ENCODE measurements around the gene USP3.

Gene USP3, protein sequence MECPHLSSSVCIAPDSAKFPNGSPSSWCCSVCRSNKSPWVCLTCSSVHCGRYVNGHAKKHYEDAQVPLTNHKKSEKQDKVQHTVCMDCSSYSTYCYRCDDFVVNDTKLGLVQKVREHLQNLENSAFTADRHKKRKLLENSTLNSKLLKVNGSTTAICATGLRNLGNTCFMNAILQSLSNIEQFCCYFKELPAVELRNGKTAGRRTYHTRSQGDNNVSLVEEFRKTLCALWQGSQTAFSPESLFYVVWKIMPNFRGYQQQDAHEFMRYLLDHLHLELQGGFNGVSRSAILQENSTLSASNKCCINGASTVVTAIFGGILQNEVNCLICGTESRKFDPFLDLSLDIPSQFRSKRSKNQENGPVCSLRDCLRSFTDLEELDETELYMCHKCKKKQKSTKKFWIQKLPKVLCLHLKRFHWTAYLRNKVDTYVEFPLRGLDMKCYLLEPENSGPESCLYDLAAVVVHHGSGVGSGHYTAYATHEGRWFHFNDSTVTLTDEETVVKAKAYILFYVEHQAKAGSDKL
- 22.2 to 111 (median 64.3) reads per million in 17 experiments for total RNA-seq

- DNase-seq: peak; percentile 96 to 98 (median 98)
Observed at GRCh38 chr15:63504247-63504978, at the start of gene USP3. Gene USP3 (plus strand): TSS chr15:63504593. CDS start chr15:63504740, 147 bp downstream.

GRCh38 chr15:63456258-63456657 lies 48.1 kb upstream of the USP3 start:
- peak; percentile 70 to 88 (median 76) for DNase-seq

DNA sequence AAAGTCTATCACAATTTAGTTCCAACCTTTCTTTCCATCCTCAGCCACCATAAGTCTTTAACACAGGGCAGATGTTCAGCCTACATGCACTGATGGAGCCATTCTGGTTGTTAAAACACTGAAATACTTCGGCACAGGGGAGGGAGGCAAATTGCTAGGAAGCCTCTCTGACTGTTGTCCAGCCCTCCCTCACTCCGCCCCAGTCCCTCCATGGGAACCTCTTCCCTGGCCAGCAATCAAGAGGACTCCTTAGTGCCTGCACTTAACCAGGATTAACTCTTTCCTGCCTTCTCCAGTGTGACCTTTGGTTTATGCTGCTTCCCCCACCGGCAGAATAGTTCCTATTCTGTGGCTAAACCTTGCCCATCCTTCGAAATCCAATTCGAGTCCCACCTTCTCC lies 47.0 kb upstream of the USP3 start:
- no peak for DNase-seq

DNA sequence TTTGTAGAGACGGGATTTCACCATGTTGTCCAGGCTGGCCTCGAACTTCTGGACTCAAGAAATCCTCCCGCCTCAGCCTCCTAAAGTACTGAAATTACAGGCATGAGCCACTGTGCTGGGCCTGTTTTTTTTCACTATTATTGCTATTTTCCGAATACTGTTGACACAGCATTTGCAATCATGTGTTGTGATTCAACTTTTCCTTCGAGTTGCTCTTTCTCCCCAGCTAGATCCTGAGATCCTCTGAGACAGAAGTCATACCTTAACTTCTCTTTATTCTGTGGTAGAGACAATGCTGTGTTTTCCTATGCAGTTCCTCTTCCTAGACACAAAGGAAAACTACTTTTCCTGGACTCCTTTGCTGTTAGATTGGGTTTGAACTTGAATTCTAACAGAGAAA lies 46.4 kb upstream of the USP3 start:
- peak; percentile 54 to 84 (median 73) for DNase-seq

GRCh38 chr15:63458794-63459395 lies 45.5 kb upstream of the USP3 start:
- DNase-seq: no peak

DNA sequence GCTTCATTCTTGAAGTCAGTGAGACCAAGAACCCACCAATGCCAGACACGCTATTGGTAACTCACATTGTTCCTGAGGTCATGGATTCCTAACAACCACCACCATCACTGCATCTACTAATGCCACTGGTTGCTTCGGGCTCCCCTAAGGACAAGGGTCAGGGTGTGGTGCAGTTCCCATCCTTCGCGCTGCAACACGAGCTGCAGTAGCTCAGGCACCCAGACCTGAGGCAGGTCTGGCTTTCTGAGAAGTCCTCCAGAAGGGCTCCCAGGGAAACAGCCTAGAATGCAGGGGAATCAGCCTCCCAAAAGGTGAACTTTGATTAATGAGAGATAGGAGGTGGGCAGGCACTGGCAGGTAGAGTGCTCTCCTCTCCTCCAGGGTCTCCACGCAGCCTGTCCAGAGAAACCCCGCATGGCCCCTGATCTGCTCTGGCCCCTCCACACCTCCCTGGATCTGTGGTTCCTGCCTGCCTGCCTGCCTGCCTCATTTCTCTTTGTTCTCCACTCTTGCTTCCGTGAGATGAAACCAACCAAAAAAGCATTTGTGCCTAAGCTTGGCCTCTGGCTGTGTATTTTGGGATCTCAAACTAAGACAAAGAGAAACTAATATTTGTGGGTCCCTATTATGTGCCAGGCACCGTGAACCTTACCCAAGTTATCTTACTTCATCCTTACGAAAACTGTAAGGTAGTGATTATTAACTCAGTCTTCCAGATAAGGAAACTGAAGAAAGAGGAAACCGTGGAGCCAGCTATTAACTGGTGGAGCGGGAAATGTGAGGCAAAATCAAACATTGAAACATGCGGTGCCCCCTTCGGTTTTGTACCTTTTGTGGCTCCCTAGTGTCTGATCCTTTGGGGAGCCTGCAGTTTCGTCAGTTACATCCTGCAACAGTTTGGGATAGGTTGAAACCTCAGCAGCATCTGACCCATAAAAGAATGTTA lies 43.9 kb upstream of the USP3 start:
- peak in 1 of 4 experiments; percentile 19 for DNase-seq

DNA sequence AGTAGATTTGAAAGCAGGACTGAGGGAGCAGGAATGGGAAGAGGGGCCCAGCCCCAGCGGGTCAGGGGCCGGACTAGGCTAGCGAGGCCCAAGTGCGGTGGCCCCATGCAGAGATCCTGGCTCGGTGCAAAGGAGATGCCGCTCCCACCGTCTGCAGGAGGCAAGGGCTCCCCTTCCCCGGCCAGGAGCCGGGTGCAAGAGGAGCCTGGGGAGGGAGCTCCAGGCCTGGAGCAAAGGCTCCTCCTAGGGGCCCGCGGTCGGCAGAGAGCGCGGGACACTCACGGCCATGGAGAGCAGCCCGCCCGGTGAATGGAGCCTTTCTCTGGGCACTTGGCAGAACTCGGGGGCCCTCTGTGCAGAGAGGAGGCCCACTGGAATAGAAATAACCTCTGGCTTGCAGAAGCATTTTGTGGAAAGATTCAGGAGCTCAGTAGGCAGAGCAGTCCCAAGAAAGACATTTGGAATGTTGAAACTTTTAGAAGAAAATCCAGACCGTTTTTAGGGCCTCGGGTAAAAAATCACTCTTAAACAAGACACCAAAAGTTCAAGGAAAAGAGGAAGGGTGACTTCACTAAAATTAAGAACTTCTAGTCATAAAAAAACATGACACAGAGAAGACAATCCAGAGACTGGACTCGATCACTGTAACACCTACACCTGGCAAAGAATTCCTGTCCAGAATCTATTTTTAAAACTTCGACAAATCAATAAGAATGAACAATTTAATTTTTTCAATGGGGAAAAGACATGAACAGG lies 43.0 kb upstream of the USP3 start:
- peak in 2 of 4 experiments; percentile 45 to 63 for DNase-seq

GRCh38 chr15:63462088-63462487 lies 42.3 kb upstream of the USP3 start:
- no peak for DNase-seq

- no peak for DNase-seq
Observed at GRCh38 chr15:63463036-63463435, 41.4 kb upstream of the USP3 start.

GRCh38 chr15:63463793-63464192 lies 40.6 kb upstream of the USP3 start:
- no peak for DNase-seq

GRCh38 chr15:63465104-63465503 lies 39.3 kb upstream of the USP3 start:
- no peak for DNase-seq

- DNase-seq: peak; percentile 76 to 85 (median 80)
Observed at GRCh38 chr15:63466378-63467192, 37.8 kb upstream of the USP3 start.

GRCh38 chr15:63469190-63469589 lies 35.2 kb upstream of the USP3 start:
- no peak for DNase-seq

DNA sequence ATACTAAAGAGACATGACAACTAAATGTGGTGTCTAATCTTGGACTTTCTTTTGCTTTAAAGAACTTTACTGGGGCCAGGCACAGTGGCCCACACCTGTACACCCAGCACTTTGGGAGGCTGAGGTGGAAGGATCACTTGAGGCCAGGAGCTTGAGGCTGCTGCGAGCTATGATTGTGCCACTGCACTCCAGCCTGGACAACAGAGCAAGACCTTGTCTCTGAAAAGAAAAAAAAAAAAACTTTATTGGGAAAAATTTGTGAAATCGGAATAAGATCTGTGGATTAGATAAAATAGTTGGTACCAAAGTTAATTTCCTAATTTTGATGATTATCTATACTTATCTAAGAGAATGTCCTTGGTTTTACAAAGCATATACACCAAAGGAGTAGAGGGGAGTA lies 34.4 kb upstream of the USP3 start:
- no peak for DNase-seq

DNA sequence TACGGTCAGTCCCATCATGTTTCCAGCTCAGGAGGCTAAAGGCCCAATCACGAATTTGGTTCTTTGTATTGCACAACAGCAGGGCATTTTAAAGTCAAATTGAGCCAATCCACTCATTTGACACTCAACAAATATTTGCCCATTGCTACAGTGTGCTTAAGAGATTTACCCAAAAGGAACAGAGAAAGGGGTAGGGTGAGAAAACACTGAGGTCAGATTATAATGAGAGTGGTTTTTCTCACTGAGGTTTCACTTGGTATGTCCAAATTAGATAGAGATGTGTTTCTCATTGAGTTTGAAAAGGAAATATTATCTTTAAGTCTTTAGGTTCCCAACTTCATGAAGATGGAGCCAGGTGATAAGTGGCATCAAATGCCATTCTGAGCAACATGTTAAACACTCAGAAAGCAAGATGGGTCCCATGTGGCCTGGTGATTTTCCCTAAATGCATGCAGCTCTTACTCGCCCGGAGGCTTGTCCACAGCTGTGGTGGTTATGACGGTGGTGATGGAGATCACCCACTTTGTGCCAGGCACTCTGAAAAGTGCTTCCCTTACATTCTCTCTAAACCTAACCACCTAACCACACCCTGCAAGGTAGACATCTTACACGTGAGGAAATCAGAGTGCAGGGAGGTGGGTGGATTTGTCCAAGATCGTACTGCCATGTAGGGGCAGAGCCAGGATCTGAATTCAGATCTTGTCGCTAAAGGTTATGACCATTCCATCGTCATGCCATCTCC lies 31.2 kb upstream of the USP3 start:
- no peak for DNase-seq

DNA sequence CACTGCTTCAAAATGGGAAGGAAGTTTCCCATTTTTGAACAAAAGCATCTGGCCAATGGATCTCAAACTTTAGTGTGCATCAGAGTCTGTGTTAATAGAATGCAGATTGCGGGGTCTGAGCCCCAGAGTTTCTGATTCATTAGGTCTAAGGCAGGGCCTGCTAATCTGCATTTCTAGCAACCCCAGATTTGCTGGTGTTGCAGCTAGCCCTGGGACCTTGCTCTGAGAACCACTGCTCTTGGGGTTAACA lies 30.7 kb upstream of the USP3 start:
- DNase-seq: no peak

GRCh38 chr15:63473999-63474809 lies 30.2 kb upstream of the USP3 start:
- DNase-seq: peak in 2 of 4 experiments; percentile 45 to 54

- peak; percentile 82 to 94 (median 90) for DNase-seq
Observed at GRCh38 chr15:63474810-63475316, 29.5 kb upstream of the USP3 start.

DNA sequence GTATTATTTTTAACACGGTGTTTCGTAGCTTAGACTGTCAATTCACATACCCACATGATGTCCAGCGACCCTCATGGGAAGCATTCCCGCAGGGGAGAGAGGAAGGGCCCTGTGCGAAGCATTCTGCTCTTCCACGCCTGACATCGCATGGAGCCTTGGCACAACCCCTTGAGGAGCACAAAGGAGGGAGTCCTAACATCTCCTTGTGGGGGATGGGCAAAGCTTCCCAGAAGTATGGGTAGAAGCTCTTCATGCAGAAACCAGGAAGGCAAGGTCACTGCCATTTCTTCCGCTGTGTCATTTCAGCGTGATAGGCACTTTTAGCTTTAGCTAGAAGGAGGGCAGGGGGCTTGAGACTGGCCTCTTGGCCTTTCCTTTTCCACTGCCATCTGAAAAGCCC lies 28.7 kb upstream of the USP3 start:
- DNase-seq: no peak

Measured in suppressor macrophage (primary cell).